HepG2 (cell line): ENCODE measurements around the gene MRPL20. TPM values are rescaled to one million over a fixed set of nuclear protein-coding genes. Genes with fewer than 3 reads are reported as not detected.

Source experiments
- polyA plus RNA-seq, 8 experiments: library from polyadenylated mRNA; depleted of rRNA in 3 of 8; stranded (reverse) in 7 of 8; unstranded in 1 of 8; fragments of >200 nt; fragmentation: Illumina TruSeq in 4 of 8; extraction: Trizol in 4 of 8; gene quantifications; 2 replicates each; pipeline versions ENCODE4 v1.2.1 to v1.2.3, GENCODE V29; 2011 to 2016; ENCODE audit warnings: low read depth in 4 of 8, missing spikeins in 1 of 8, mixed read lengths in 1 of 8; ENCODE audit not compliant: insufficient read depth in 1 of 8
- total RNA-seq, 5 experiments: library from RNA; depleted of rRNA; stranded (reverse); fragments of >200 nt; fragmentation: Illumina TruSeq; extraction: Trizol; gene quantifications; 2 replicates each; pipeline ENCODE4 v1.2.3, GENCODE V29; 2016; ENCODE audit warnings: low read depth in 1 of 5
- TF ChIP-seq, protein P1 (sequence below): sonication (generic); formaldehyde crosslinking; IDR thresholded peaks from 2 replicates; pipeline ENCODE4 v1.5.1; 2020; ENCODE audit warnings: mild to moderate bottlenecking, missing genetic modification reagents, borderline replicate concordance
- TF ChIP-seq, protein P2 (sequence below): sonication (generic); formaldehyde crosslinking; IDR thresholded peaks from 2 replicates; pipeline ENCODE4 v1.8.0; 2022; ENCODE audit warnings: missing genetic modification reagents, mild to moderate bottlenecking, moderate library complexity, borderline replicate concordance

The MRPL20 gene
- total and polyA plus RNA-seq, 2 of the 13 experiments (the other 11 are each of a cell fraction or from before 2014, with no cell fraction given) = 59.2 to 127 TPM

- TF ChIP-seq, protein P1, sequence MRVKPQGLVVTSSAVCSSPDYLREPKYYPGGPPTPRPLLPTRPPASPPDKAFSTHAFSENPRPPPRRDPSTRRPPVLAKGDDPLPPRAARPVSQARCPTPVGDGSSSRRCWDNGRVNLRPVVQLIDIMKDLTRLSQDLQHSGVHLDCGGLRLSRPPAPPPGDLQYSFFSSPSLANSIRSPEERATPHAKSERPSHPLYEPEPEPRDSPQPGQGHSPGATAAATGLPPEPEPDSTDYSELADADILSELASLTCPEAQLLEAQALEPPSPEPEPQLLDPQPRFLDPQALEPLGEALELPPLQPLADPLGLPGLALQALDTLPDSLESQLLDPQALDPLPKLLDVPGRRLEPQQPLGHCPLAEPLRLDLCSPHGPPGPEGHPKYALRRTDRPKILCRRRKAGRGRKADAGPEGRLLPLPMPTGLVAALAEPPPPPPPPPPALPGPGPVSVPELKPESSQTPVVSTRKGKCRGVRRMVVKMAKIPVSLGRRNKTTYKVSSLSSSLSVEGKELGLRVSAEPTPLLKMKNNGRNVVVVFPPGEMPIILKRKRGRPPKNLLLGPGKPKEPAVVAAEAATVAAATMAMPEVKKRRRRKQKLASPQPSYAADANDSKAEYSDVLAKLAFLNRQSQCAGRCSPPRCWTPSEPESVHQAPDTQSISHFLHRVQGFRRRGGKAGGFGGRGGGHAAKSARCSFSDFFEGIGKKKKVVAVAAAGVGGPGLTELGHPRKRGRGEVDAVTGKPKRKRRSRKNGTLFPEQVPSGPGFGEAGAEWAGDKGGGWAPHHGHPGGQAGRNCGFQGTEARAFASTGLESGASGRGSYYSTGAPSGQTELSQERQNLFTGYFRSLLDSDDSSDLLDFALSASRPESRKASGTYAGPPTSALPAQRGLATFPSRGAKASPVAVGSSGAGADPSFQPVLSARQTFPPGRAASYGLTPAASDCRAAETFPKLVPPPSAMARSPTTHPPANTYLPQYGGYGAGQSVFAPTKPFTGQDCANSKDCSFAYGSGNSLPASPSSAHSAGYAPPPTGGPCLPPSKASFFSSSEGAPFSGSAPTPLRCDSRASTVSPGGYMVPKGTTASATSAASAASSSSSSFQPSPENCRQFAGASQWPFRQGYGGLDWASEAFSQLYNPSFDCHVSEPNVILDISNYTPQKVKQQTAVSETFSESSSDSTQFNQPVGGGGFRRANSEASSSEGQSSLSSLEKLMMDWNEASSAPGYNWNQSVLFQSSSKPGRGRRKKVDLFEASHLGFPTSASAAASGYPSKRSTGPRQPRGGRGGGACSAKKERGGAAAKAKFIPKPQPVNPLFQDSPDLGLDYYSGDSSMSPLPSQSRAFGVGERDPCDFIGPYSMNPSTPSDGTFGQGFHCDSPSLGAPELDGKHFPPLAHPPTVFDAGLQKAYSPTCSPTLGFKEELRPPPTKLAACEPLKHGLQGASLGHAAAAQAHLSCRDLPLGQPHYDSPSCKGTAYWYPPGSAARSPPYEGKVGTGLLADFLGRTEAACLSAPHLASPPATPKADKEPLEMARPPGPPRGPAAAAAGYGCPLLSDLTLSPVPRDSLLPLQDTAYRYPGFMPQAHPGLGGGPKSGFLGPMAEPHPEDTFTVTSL = no peak
- TF ChIP-seq, protein P2, sequence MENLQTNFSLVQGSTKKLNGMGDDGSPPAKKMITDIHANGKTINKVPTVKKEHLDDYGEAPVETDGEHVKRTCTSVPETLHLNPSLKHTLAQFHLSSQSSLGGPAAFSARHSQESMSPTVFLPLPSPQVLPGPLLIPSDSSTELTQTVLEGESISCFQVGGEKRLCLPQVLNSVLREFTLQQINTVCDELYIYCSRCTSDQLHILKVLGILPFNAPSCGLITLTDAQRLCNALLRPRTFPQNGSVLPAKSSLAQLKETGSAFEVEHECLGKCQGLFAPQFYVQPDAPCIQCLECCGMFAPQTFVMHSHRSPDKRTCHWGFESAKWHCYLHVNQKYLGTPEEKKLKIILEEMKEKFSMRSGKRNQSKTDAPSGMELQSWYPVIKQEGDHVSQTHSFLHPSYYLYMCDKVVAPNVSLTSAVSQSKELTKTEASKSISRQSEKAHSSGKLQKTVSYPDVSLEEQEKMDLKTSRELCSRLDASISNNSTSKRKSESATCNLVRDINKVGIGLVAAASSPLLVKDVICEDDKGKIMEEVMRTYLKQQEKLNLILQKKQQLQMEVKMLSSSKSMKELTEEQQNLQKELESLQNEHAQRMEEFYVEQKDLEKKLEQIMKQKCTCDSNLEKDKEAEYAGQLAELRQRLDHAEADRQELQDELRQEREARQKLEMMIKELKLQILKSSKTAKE (CRISPR knock-in tag) = no peak
- TF ChIP-seq, all 625 proteins: peak for 8
Measured at GRCh38 chr1:1419813-1420653, 12.9 kb upstream of the MRPL20 start (continued).
